Bronchus fibroblast of lung (primary cell): ENCODE measurements around the gene ABLIM2. TPM values are rescaled to one million over a fixed set of nuclear protein-coding genes. Genes with fewer than 3 reads are reported as not detected.

Experiments
- total RNA-seq: library from RNA; depleted of rRNA; stranded (reverse); fragments of >200 nt; gene quantifications from 2 replicates; pipeline ENCODE4 v1.2.3, GENCODE V29; 2015

Gene ABLIM2
- under 0.01 TPM in 1 of 2 replicates, not detected in the other for total RNA-seq

DNA sequence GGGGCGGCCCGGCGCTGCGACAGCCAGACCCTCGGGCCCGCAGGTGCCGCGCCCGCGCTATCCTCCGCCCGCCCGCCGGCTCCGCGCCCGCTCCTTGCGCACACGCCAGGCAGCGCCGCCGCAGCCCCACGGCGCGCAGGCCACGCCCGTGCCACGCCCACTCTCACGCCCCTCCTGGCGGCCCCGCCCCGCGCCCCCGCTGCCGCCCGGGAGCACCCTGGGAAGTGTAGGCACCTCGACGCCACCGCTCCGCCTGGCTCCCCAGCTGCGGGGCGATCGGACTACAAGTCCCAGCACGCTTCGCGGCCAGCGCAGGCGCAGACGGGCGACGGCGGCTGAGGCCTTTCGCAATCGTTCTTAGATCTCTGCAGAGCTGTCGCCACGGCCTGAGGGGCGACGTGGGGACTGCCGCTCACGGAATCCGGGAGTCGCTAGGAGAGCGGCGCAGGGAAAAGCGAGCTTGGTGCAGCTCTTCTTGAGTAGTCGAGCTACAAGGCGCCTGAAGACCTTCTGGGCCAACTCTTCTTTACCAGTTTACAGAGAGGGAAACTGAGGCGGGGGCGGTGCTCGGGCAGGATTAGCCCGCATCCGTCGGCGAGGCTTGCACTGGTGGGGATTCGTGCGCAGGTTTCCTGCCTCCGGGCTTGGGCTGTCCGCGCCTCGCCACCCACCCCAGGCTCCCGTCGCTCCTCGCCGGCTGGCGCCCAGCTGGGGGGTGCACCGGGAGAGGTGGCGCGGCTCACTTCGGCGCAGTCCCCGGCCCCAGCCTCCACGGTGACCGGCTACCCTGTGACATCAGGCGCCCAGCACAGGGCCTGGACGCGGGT, at the start of gene ABLIM2:
ABLIM2 (minus strand) TSS at position 104 of the 827 bp plus-strand sequence. CDS start 124 bp downstream, outside the sequence.

DNA sequence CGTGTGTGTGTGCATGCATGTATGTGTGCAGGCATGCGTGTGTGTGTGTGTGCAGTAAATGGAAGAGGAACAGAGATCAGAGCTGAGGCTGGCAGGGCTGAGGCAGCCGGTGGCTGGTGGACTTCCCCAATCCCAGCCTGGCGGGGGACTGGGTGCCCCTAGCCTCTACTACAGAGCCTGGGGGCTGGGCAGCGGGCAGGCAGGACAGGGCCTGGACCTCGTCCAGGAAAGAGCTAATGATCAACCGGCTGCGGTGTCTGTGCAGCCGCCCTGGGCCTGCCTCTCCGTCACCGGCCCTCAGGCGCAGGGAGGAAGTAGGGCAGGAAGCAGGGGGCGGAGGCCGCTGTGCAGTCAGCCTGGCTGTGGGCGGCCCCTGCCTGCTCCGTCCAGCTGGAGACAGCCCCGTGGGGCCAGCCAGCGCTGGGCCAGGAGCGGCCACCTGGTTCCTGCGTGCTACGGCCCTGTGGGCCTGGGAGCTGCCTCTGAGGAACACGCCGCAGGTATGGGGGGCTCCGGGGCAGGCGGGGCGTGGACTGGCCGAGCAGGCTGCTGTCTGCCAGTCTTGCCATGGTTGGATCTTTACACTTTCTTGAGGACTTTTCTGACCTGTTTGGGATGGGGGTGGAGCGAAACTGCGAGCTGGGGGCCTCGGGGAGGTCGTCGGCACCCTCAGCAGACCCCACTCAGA, 40.4 kb upstream of the ABLIM2 start, which contains the start of gene SH3TC1:
SH3TC1 (plus strand) TSS at position 385 of the 688 bp plus-strand sequence. CDS start 5,905 bp downstream, outside the sequence.

DNA sequence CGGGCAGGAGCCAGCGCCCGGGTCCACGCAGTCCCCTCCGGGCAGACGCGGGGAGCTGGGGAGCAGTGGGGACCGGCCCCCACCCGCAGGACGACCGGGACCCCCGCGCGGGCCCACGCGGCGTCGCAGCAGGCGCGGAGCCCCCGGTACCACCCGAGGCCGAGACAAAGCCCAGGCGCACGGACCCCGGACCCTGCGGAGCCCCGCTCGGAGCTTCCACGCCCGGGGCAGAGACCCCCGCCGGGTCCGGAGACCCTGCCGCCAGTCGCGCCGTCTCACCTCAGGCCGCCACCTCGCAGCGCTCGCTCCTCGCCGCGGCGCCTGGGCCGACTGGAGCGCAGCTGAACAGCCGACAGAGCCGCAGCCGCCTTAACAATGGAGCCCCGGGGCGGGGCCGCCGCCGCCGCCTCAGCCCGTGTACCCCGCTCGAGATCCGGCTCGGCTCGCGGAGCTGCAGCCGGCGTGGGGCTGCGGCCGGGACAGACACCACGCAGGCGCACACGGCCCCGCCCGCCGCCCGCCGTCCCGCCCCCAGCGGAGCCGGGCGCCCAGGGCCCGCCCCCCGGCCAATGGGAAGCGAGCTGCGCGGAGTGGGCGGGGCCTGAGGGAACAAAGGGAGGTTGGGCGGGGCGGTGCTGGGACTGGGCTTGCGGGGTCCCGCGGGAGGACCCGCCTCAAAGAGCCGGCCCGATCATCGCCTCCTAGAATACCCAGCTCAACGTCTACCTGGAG, 219.1 kb downstream of the ABLIM2 start, which contains the start of gene AFAP1:
AFAP1 (minus strand) TSS at position 485 of the 732 bp plus-strand sequence. CDS start 67,783 bp downstream, outside the sequence.

Other genes starting within 250 kb of the ABLIM2 start
- gene AFAP1, start 219.0 kb downstream of the ABLIM2 start, total RNA-seq: 29.0 and 32.6 TPM in 2 replicates
- 3.5 and 4.2 TPM in 2 replicates for gene SH3TC1, start 40.5 kb upstream of the ABLIM2 start, total RNA-seq
- 3.3 and 4.4 TPM in 2 replicates for gene HTRA3, start 110.9 kb upstream of the ABLIM2 start, total RNA-seq